H1 (cell line): ENCODE measurements around the gene XPNPEP1. TPM values are rescaled to one million over a fixed set of nuclear protein-coding genes. Genes with fewer than 3 reads are reported as not detected.
A peak's percentile ranks its signal among the peaks of the same experiment; 100 is the strongest.

Experiments
- CTCF ChIA-PET: fragments of 300-600 bp; sonication (Branson Sonifier 250); formaldehyde crosslinking; loops from one replicate; lab custom pipeline; 2021; ENCODE audit not compliant: partially characterized antibody; lab: Charles Lee
- POLR2A ChIA-PET: fragments of 300-600 bp; sonication (Branson Sonifier 250); formaldehyde crosslinking; loops from one replicate; lab custom pipeline; 2021; ENCODE audit warnings: inconsistent platforms; ENCODE audit not compliant: partially characterized antibody; lab: Charles Lee
- DNase-seq, 2 experiments: peaks; one replicate each; pipeline versions ENCODE4 v3.0.0 to v3.0.0-alpha.2; 2010 to 2022; ENCODE audit warnings: low spot score in 2 of 2, low read depth in 1 of 2, mixed read lengths in 1 of 2
- FAIRE-seq: peaks from 2 replicates; lab custom pipeline; 2011; peaks lifted over from hg19 to GRCh38; lab: Jason Lieb, UNC
- H2AFZ ChIP-seq: 2 replicates; pipeline ENCODE4 v1.8.1; 2012; ENCODE audit warnings: low read length, inconsistent platforms
- H2AK5ac ChIP-seq: 2 replicates; pipeline ENCODE4 v1.6.1; 2013; ENCODE audit warnings: low read depth, low read length
- H2BK120ac ChIP-seq: replicated peaks from 2 replicates; pipeline ENCODE3; 2013; ENCODE audit warnings: low read depth, low read length, inconsistent platforms
- H2BK12ac ChIP-seq: 2 replicates; pipeline ENCODE4 v1.6.1; 2013; ENCODE audit warnings: low read depth, low read length
- H2BK15ac ChIP-seq: 2 replicates; pipeline ENCODE4 v1.6.1; 2013; ENCODE audit warnings: low read length
- H2BK20ac ChIP-seq: 2 replicates; pipeline ENCODE4 v1.6.1; 2013; ENCODE audit warnings: low read length
- H2BK5ac ChIP-seq: 2 replicates; pipeline ENCODE4 v1.6.1; 2013; ENCODE audit warnings: low read depth, low read length
- H3K14ac ChIP-seq: 2 replicates; pipeline ENCODE4 v1.6.1; 2013; ENCODE audit warnings: inconsistent platforms; ENCODE audit not compliant: insufficient read length
- H3K18ac ChIP-seq: 2 replicates; pipeline ENCODE4 v1.6.1; 2013; ENCODE audit warnings: low read length; ENCODE audit errors: extremely low read depth
- H3K23ac ChIP-seq: 2 replicates; pipeline ENCODE4 v1.6.1; 2013; ENCODE audit warnings: inconsistent platforms; ENCODE audit not compliant: insufficient read length
- H3K23me2 ChIP-seq: 2 replicates; pipeline ENCODE4 v1.6.1; 2013; ENCODE audit warnings: low read depth, low read length
- H3K27ac ChIP-seq: 2 replicates; pipeline ENCODE4 v1.6.1; 2011; ENCODE audit warnings: low read depth, low read length, inconsistent platforms
- H3K27me3 ChIP-seq, 4 experiments: replicated peaks in 1 of 4; 1 replicate in 1 of 4; 2 replicates in 3 of 4; pipeline versions ENCODE4 v1.6.1 to v1.8.1; 2011 to 2013; ENCODE audit warnings: low read length in 3 of 4, mild to moderate bottlenecking in 3 of 4, inconsistent platforms in 2 of 4, mixed read lengths in 2 of 4, moderate library complexity in 1 of 4; ENCODE audit not compliant: control insufficient read depth in 3 of 4, insufficient read depth in 3 of 4; ENCODE audit errors: extremely low read depth in 1 of 4
- H3K36me3 ChIP-seq, 4 experiments: 2 replicates each; pipeline versions ENCODE4 v1.6.1 to v1.8.1; 2011 to 2013; ENCODE audit warnings: mild to moderate bottlenecking in 4 of 4, low read length in 3 of 4, moderate library complexity in 2 of 4, control low read depth in 1 of 4, inconsistent platforms in 1 of 4; ENCODE audit not compliant: insufficient read depth in 4 of 4, control insufficient read depth in 2 of 4
- H3K4ac ChIP-seq: replicated peaks from 2 replicates; pipeline ENCODE3; 2013; ENCODE audit warnings: low read length, low read depth, mixed read lengths, inconsistent platforms; ENCODE audit not compliant: insufficient read length
- H3K4me1 ChIP-seq, 4 experiments: replicated peaks in 1 of 4; 1 replicate in 1 of 4; 2 replicates in 3 of 4; pipeline versions ENCODE4 v1.6.1 to v1.8.1; 2011 to 2013; ENCODE audit warnings: low read length in 3 of 4, inconsistent platforms in 2 of 4, mixed read lengths in 1 of 4; ENCODE audit not compliant: insufficient read depth in 4 of 4, control insufficient read depth in 3 of 4
- H3K4me2 ChIP-seq, 2 experiments: 2 replicates each; pipeline versions ENCODE4 v1.6.1 to v1.8.1; 2011 to 2013; ENCODE audit warnings: low read depth in 2 of 2, low read length in 2 of 2, control low read depth in 1 of 2, inconsistent platforms in 1 of 2, mild to moderate bottlenecking in 1 of 2; ENCODE audit not compliant: insufficient read depth in 1 of 2
- H3K4me3 ChIP-seq, 4 experiments: fragments of 200-600, 300-600 bp in 1 of 4; sonication (generic), shearing (Covaris generic), sonication (Bioruptor Twin) in 1 of 4; 2 replicates each; pipeline versions ENCODE4 v1.5.1 to v1.8.1; 2011 to 2016; ENCODE audit warnings: low read length in 4 of 4, low read depth in 3 of 4, control low read depth in 2 of 4, inconsistent platforms in 2 of 4, mild to moderate bottlenecking in 2 of 4, mixed read lengths in 1 of 4, moderate library complexity in 1 of 4; ENCODE audit not compliant: insufficient read depth in 2 of 4; ENCODE audit errors: extremely low read depth in 1 of 4
- H3K56ac ChIP-seq: replicated peaks from 2 replicates; pipeline ENCODE3; 2013; ENCODE audit warnings: low read depth, mild to moderate bottlenecking, mixed read lengths, low read length, inconsistent platforms; ENCODE audit not compliant: insufficient read length
- H3K79me1 ChIP-seq: 2 replicates; pipeline ENCODE4 v1.6.1; 2013; ENCODE audit warnings: low read depth, low read length, control low read depth
- H3K79me2 ChIP-seq, 2 experiments: 2 replicates each; pipeline versions ENCODE4 v1.6.1 to v1.8.1; 2012 to 2013; ENCODE audit warnings: low read length in 2 of 2, mild to moderate bottlenecking in 2 of 2, inconsistent platforms in 1 of 2; ENCODE audit not compliant: insufficient read depth in 2 of 2, control insufficient read depth in 1 of 2
- H3K9ac ChIP-seq, 4 experiments: replicated peaks in 1 of 4; 1 replicate in 1 of 4; 2 replicates in 3 of 4; pipeline versions ENCODE4 v1.6.1 to v1.8.1; 2011 to 2013; ENCODE audit warnings: low read depth in 3 of 4, low read length in 3 of 4, control low read depth in 2 of 4, mild to moderate bottlenecking in 2 of 4, moderate library complexity in 2 of 4, inconsistent platforms in 1 of 4; ENCODE audit errors: extremely low read depth in 1 of 4
- H3K9me3 ChIP-seq, 2 experiments: 2 replicates each; pipeline versions ENCODE4 v1.6.1 to v1.8.1; 2012 to 2013; ENCODE audit warnings: mild to moderate bottlenecking in 2 of 2, moderate library complexity in 2 of 2, control low read depth in 1 of 2, inconsistent platforms in 1 of 2, low read depth in 1 of 2, low read length in 1 of 2, mixed read lengths in 1 of 2; ENCODE audit not compliant: insufficient read depth in 2 of 2
- H4K20me1 ChIP-seq, 2 experiments: replicated peaks in 1 of 2; 2 replicates each; pipeline versions ENCODE3 to v1.8.1; 2011 to 2013; ENCODE audit warnings: inconsistent platforms in 2 of 2, low read length in 2 of 2, mild to moderate bottlenecking in 1 of 2; ENCODE audit not compliant: insufficient read depth in 2 of 2, control insufficient read depth in 1 of 2
- H4K5ac ChIP-seq: 2 replicates; pipeline ENCODE4 v1.6.1; 2013; ENCODE audit warnings: low read length, low read depth, mixed read lengths, inconsistent platforms; ENCODE audit not compliant: insufficient read length
- H4K8ac ChIP-seq: 2 replicates; pipeline ENCODE4 v1.8.0; 2013; ENCODE audit warnings: mild to moderate bottlenecking, moderate library complexity, low read length, inconsistent platforms; ENCODE audit not compliant: insufficient read depth; ENCODE audit errors: extremely low read depth
- H4K91ac ChIP-seq: replicated peaks from 2 replicates; pipeline ENCODE3; 2013; ENCODE audit warnings: low read length, mixed read lengths, inconsistent platforms; ENCODE audit not compliant: insufficient read length
- BACH1 ChIP-seq: IDR thresholded peaks from 2 replicates; pipeline ENCODE4 v1.6.1; 2012; ENCODE audit warnings: low read length, improper control_type of control experiment
- CTCF ChIP-seq, 3 experiments: IDR thresholded peaks; 1 replicate in 2 of 3; 2 replicates in 1 of 3; pipeline versions ENCODE4 v1.5.1 to v1.6.1; 2011; ENCODE audit warnings: low read length in 3 of 3, mild to moderate bottlenecking in 3 of 3, inconsistent platforms in 2 of 3, low read depth in 1 of 3, moderate library complexity in 1 of 3; ENCODE audit not compliant: insufficient read depth in 1 of 3; ENCODE audit errors: control extremely low read depth in 1 of 3
- NRF1 ChIP-seq: IDR thresholded peaks from 2 replicates; pipeline ENCODE4 v1.6.1; 2011; ENCODE audit warnings: mild to moderate bottlenecking, low read depth, low read length, improper control_type of control experiment
- POLR2A ChIP-seq, 2 experiments: IDR thresholded peaks; 1 replicate in 1 of 2; 2 replicates in 1 of 2; pipeline ENCODE4 v1.6.1; 2011; ENCODE audit warnings: low read depth in 2 of 2, low read length in 2 of 2, mild to moderate bottlenecking in 2 of 2; ENCODE audit errors: control extremely low read depth in 1 of 2
- TAF1 ChIP-seq: IDR thresholded peaks from 2 replicates; pipeline ENCODE4 v1.6.1; 2011; ENCODE audit warnings: mild to moderate bottlenecking, low read depth, low read length
- TEAD4 ChIP-seq: IDR thresholded peaks from 2 replicates; pipeline ENCODE4 v1.6.1; 2012; ENCODE audit warnings: low read depth, low read length, inconsistent platforms, mixed read lengths
- WGBS, 2 experiments: shearing (Covaris generic) in 1 of 2; methylation state at CpG; one replicate each; pipeline versions ENCODE4 v1.1.6 to v1.1.7; 2013 to 2015; ENCODE audit warnings: low lambda C conversion rate in 2 of 2, mixed read lengths in 2 of 2, inconsistent platforms in 1 of 2, low coverage in 1 of 2, missing lambda C conversion rate in 1 of 2; ENCODE audit not compliant: insufficient replicate concordance in 2 of 2, insufficient coverage in 1 of 2, insufficient read length in 1 of 2; ENCODE audit errors: extremely low coverage in 1 of 2, missing lambda C conversion rate in 1 of 2; 5-methylcytosine and 5-hydroxymethylcytosine counted together
- polyA plus RNA-seq, 7 experiments: library from polyadenylated mRNA; depleted of rRNA in 3 of 7; stranded (reverse) in 5 of 7; unstranded in 2 of 7; fragments of >200 nt in 5 of 7; fragments of 200-250 nt in 2 of 7; gene quantifications; 1 replicate in 5 of 7; 2 replicates in 1 of 7; 4 replicates in 1 of 7; pipeline versions ENCODE4 v1.2.1 to v1.2.3, GENCODE V29; 2011 to 2013; ENCODE audit warnings: missing spikeins in 2 of 7, mixed read lengths in 2 of 7
- total RNA-seq: library from RNA; stranded (reverse); fragmentation: NEBNext Ultra II Directional; extraction: Animal tissue kit (Norgen Biotek cat#: 25700); gene quantifications from 2 replicates; pipeline ENCODE4 v1.2.1, GENCODE V29; 2021

XPNPEP1 gene
- total and polyA plus RNA-seq, 2 of the 8 experiments (the other 6 are each of a cell fraction or from before 2014, with no cell fraction given), result 61.1 to 201 TPM

GRCh38 chr10:109957092-109957797, 33.9 kb upstream of the XPNPEP1 start:
- H3K23ac ChIP-seq, result no peak overlapping the region
- no peak overlapping the region for H3K14ac ChIP-seq
- H2BK12ac ChIP-seq, result no peak overlapping the region
- H3K4ac ChIP-seq, result no peak overlapping the region
- no peaks in the 10 kb centered on the region for H3K9me3 ChIP-seq
- peaks cover 3 to 10% (median 8%) of the 10 kb centered on the region in 4 experiments; a peak in 6 of 7 replicates for H3K4me1 ChIP-seq
- no peak overlapping the region for H4K91ac ChIP-seq
- no peak overlapping the region for H2AK5ac ChIP-seq
- no peak overlapping the region for H3K56ac ChIP-seq
- no peaks in the 10 kb centered on the region for H3K79me2 ChIP-seq
- H2BK120ac ChIP-seq, result no peak overlapping the region
- H2AFZ ChIP-seq, result peak overlapping the region; percentile 52; the same call in 1 of the 2 replicates
- POLR2A ChIA-PET, result interaction anchor here (1.3 to 1.5 kb wide), 2 partner anchors 22 to 50 kb away, joined by 3 to 4 read pairs; partner anchors contain the start of gene ADD3
- H4K20me1 ChIP-seq, result no peaks in the 10 kb centered on the region
- H3K79me1 ChIP-seq, result no peaks in the 10 kb centered on the region
- DNase-seq (no peak), FAIRE-seq (no peak)
- no peak overlapping the region for H2BK20ac ChIP-seq
- no peak overlapping the region for H3K4me2 ChIP-seq
- TF ChIP-seq BACH1 (no peak), CTCF (IDR thresholded peaks at IDR 0.05; ENCODE audit: control extremely low read depth in 1 of 3, insufficient read depth in 1 of 3, low read depth in 1 of 3, low read length in 3 of 3) (no peak), NRF1 (no peak), POLR2A (IDR thresholded peaks at IDR 0.05; ENCODE audit: control extremely low read depth in 1 of 2, low read depth in 2 of 2, low read length in 2 of 2) (no peak), TAF1 (no peak), TEAD4 (no peak)
- H3K4me3 ChIP-seq, result no peak overlapping the region
- no peak overlapping the region for H2BK15ac ChIP-seq
- H3K27ac ChIP-seq, result no peak overlapping the region
- H3K27me3 ChIP-seq, result no peaks in the 10 kb centered on the region
- CTCF ChIA-PET, result interaction anchor here (0.6 to 5.5 kb wide), 34 partner anchors 8 to 344 kb away, joined by 3 to 37 read pairs (median 4); partner anchors contain the start of gene ADD3
- H4K5ac ChIP-seq, result no peak overlapping the region
- no peak overlapping the region for H2BK5ac ChIP-seq
- WGBS, 2 experiments, result 90% methylated on average over 9 of the region's 9 CpGs; no CpG with 5 or more reads in 1 of the 2 experiments
- H3K9ac ChIP-seq, result no peak overlapping the region
- no peaks in the 10 kb centered on the region for H3K36me3 ChIP-seq
- H3K23me2 ChIP-seq, result no peaks in the 10 kb centered on the region; the same call in 1 of the 2 replicates
- H3K18ac ChIP-seq, result no peak overlapping the region
- no peak overlapping the region for H4K8ac ChIP-seq
